ENCODE measurements around the gene TDRD15.

- TF ChIP-seq, protein P1, sequence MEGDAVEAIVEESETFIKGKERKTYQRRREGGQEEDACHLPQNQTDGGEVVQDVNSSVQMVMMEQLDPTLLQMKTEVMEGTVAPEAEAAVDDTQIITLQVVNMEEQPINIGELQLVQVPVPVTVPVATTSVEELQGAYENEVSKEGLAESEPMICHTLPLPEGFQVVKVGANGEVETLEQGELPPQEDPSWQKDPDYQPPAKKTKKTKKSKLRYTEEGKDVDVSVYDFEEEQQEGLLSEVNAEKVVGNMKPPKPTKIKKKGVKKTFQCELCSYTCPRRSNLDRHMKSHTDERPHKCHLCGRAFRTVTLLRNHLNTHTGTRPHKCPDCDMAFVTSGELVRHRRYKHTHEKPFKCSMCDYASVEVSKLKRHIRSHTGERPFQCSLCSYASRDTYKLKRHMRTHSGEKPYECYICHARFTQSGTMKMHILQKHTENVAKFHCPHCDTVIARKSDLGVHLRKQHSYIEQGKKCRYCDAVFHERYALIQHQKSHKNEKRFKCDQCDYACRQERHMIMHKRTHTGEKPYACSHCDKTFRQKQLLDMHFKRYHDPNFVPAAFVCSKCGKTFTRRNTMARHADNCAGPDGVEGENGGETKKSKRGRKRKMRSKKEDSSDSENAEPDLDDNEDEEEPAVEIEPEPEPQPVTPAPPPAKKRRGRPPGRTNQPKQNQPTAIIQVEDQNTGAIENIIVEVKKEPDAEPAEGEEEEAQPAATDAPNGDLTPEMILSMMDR (IDR thresholded peaks at IDR 0.05): no peak
- TF ChIP-seq POLR2A (IDR thresholded peaks at IDR 0.05): no peak
These were observed 28.6 kb upstream of the TDRD15 start for GRCh38 chr2:21095178-21095577.

All from esophagus squamous epithelium (tissue), 4 donors.